ENCODE data around the gene SLC29A2.
"Not testable (repeated sequence)": the region's sequence is repeated elsewhere in the genome, so short reads cannot be mapped to it uniquely, and the experiment has no call there.

Gene SLC29A2

GRCh38 chr11:66386171-66387069, 14.9 kb upstream of the SLC29A2 start:
- DNase-seq (ENCODE audit: low read depth, low spot score), result peak; percentile 88

DNA sequence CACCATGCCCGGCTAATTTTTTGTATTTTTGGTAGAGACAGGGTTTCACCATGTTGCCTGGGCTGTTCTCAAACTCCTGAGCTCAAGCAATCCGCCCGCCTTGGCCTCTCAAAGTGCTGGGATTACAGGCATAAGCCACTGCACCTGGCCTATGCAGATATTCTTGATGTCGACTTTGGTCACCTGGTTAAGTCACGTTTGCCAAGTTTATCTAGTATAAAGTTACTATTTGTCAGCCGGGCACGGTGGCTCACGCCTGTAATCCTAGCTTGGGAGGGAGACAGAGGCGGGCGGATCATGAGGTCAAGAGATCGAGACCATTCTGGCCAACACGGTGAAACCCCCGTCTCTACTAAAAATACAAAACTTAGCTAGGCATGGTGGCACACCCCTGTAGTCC, 12.8 kb upstream of the SLC29A2 start:
- not testable (repeated sequence) for DNase-seq (ENCODE audit: low read depth, low spot score)

DNA sequence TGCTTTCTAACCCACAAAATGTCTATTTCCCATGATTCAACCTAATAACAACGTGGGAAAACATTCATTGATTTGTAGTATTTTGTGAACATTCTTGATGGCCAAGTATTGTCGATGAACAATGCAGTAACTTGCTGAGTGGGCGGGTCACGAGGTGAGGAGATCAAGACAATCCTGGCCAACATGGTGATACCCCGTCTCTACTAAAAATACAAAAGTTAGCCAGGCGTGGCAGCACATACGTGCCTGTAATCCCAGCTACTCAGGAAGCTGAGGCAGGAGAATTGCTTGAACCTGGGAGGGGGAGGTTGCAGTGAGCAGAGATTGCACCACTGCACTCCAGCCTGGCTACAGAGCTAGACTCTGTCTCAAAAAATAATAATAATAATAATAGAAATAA, 8.7 kb upstream of the SLC29A2 start:
- not testable (repeated sequence) for DNase-seq (ENCODE audit: low read depth, low spot score)

DNA sequence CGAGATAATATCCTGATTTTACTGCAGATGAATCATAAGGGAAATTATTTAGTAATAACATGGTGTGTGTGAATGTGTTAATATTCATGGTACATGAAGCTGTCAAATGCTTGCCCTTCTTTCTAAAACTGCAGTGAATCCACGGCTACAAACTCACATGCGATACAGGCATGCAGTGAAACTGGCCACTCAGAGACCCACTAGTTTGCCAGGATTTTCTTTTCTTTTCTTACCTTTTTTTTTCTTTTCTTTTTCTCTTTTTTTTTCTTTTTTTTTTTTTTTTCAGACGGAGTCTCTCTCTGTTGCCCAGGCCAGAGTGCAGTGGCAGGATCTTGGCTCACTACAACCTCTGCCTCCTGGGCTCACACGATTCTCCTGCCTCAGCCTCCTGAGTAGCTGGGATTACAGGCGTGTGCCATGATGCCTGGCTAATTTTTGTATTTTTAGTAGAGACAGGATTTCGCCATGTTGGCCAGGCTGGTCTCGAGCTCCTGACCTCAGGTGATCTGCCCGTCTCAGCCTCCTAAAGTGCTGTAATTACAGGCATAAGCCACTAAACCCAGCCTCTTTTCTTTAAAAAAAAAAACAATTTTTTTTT, 2.2 kb upstream of the SLC29A2 start:
- not testable (repeated sequence) for DNase-seq (ENCODE audit: low read depth, low spot score)

GRCh38 chr11:66373265-66373664, 1.7 kb upstream of the SLC29A2 start:
- no peak for DNase-seq (ENCODE audit: low read depth, low spot score)

DNA sequence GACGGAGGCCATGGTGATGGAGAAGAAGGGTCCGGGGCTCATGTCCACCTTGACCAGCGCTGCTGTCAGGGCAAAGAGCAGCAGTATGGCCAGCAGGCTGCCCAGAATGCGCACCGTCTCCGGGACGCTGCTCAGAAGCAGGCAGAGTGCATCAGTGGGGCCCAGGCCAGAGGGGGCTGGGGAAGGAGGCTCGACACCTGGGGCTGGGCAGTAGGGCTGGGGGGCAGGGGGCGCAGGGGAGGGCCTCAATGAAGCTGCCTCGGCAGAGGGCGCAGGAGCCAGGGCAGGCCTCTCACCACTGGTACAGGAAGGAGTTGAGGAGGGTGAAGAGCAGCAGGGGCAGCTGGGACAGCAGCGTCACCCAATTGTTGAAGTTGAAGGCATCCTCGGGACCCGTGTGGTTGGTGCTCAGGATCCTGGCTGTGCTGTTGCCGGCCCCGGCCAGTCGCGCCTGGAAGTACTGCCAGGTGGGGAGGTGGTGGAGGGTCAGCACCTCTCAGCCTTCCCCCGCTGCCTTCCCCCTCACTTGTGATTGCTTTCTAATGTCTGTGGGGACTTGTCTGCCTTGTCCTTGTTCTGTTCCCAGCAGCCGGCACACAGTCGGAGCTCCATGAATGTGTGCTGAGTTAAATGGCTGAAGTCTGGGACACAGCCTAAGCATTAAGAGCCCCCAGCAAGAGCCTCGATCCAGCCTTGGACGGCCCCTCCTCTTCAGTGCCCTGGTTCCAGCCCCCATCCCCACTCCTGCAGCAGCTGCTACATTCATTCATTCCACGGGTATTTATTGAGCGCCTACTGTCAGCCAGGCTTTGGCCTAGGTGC, 2.3 kb downstream of the SLC29A2 start:
- DNase-seq (ENCODE audit: low read depth, low spot score), result no peak

DNA sequence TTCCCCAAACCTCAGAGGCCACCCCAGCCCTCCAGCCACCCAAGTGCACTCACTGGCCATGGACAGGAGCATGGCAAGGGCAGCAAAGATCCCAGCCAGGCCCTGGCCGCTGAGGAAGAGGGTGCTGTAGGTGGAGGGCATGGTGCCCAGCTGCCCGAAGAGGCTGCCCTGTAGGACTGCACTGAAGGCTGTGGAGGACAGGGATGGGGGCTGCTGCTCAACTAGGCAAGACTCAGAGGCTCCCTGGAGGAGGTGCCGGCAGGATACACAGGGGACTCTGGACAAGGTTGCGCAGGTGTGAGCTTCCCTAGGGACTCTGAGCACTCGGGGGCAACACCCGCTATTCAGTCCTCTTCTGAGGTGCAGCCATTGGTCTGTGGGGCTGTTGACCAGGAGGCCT, 3.1 kb downstream of the SLC29A2 start:
- no peak for DNase-seq (ENCODE audit: low read depth, low spot score)

- DNase-seq (ENCODE audit: low read depth, low spot score), result no peak
Observed at GRCh38 chr11:66367561-66368312, 3.8 kb downstream of the SLC29A2 start.

DNA sequence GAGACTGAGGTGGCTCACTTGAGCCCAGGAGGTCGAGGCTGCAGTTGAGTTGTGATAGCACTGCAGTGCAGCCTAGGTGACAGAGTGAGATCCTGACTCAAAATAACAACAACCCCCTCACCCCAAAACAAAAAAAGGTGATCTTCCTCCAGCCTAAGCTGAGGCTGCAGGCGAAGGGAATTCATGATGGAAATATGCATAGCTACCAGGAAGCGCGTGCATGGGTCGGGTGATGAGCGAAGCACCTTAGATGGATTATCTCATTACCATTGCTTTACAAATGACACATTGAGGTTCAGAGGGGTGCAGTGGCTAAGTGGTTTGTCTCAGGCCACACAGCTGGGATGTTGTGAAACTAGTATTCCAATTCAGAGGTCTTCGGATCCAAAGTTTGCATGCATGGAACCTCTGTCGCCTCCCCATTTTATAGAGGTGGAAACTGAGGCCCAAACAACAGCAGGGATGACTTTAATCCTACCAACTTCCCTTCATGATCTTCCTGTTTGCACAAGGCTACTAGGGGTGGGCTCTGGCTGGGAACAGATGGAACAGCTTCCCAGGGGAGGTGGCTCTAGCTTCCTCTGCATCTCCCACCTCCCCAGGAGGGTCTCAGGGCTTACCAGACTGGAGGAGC, 4.6 kb downstream of the SLC29A2 start:
- no peak for DNase-seq (ENCODE audit: low read depth, low spot score)

DNA sequence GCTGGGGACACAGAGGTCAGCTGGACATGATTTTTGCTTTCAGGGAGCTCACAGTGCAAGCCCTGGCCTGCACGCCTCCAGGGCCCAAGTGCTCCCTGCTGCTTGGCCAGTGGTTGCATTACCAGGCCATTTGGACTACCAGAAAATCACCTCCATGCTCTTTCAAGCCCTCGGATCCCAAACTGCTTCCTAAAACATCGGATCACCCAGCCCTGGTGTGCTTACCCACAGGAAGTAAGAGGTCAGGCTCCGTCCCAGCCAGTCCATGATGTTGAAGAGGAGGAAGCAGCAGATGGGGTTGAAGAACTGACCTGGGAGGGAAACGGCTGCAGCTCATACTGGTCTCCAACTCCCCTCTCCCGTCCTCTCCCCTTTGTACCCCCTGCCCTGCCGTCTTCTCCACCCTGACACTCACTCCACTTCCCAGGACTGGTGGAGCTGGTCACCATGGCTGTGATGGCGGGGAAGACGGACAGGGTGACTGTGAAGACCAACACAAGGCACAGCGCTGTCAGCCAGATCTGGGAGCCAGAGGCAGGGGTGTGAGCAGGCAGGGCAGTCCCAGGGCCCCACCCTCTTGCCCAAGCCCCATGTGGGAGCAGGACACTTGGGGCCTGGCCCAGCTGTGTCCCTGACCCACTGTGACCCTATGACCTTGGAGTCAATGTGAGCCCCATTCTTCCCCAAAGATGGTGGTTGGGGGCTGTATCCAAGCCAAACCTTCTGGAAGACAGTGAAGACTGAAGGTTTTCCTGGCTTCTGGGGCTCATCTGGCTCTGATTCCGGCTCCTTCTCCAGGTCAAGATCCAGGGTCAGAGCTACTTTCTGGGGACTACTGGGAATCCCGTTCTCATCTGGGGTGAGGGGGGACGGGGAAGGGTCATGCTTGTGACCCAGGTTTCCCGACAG, 5.6 kb downstream of the SLC29A2 start:
- DNase-seq (ENCODE audit: low read depth, low spot score), result no peak

- DNase-seq (ENCODE audit: low read depth, low spot score), result no peak
Observed at GRCh38 chr11:66365166-66365565, 6.4 kb downstream of the SLC29A2 start.

- no peak for DNase-seq (ENCODE audit: low read depth, low spot score)
Observed at GRCh38 chr11:66363805-66364535, 7.6 kb downstream of the SLC29A2 start.

DNA sequence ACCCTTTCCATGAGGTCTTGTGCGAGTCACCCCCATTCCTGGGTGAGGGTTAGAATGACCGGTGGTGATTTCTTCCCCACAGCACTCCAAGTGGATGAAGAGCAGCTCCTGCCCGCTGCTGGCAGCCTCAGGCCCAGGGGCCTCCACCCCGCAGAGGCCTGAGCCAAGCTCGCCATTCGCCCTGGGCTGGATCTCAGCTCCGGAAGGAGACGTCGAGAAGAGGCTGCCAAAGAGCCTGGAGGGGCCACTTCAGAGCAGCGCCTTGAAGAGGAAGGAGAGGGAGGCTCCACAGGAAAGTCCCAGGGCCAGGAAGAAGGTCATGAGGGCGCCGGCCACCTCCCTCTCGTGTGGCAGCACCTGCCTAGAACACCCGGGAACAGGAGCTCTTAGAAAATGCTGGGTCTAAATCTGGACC, 8.4 kb downstream of the SLC29A2 start:
- DNase-seq (ENCODE audit: low read depth, low spot score), result no peak

DNA sequence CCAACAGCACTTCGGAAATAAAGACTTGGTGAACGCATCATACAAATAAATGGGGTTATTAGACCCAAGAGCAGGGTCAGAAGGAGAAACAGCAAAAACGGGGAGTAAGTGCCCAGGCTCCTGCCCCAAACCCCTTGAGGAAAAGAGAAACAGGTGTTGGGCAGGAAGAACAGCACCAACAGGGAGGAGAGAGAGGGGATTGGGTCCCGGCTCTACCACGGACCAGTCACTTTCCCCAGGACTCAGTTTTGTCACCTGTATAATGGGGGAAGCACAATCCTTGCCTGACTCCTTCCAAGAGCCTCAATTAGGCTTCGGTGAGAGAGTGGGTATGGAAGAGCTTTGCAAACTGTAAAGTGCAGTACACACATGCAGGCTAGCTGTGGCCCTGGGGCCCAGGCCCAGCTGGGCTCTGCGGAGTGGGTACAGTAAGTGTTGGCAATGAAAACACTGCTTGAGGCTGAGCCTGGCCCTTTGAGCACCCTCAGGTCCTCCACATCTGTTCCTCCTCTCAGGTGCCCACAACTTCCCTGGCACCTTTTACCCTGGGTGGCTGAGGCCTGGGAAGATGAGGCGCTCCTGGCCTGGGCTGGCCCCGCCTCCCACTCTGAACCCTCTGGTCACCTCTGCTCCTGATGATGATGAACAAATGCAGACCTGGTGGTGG, 8.9 kb downstream of the SLC29A2 start:
- no peak for DNase-seq (ENCODE audit: low read depth, low spot score)

DNA sequence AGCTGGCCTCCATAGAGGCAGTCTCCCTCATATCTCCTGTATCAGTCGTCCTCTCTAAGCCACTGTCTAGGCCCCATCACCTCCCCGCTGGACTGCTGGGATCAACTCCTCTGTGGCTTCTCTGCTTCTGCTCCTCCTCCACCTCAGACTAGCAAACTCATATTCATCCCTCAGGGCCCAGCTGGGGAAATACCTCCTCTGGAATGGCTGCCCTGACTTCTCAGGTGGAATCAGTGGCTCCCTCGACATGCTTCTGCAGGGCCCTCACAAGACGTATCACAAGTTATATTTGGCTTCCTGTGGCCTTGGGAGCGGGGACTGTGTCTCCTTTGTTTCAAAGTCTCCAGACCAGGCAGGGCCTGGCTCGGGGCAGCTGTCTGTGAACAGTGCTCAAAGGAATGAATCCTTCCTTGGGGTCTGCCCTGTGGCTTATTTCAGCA, 10.0 kb downstream of the SLC29A2 start:
- no peak for DNase-seq (ENCODE audit: low read depth, low spot score)

GRCh38 chr11:66360406-66361073, 11.0 kb downstream of the SLC29A2 start:
- DNase-seq (ENCODE audit: low read depth, low spot score), result no peak

DNA sequence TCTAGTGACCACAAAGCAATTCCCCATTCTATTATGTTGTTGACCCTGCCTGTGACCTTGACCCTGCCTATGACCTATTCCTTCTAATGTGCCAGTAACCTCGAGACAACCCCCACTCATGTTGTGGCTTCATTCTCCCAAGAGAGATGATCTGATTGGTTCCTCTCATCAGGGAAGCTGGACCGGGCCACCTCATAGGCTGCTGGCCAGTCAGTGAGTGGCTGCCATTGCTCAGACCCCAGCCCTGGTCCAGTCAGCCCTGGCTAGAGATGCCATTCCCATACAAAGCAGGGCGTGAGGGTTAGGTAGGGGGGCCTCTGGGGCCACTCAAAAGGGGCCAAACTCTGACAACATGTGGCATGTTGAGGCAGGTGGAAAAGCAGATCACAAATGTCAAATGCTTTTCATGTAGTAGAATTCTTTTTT, 11.9 kb downstream of the SLC29A2 start:
- DNase-seq (ENCODE audit: low read depth, low spot score), result no peak
